ENCODE data around the gene GALNT10.

- TF ChIP-seq CTCF (IDR thresholded peaks at IDR 0.05) (no peak), POLR2A (IDR thresholded peaks at IDR 0.05) (no peak)
Observed at GRCh38 chr5:154331924-154332323, 141.4 kb downstream of the GALNT10 start.
